K562 (cell line): ENCODE results near the gene PPFIA3. TPM values are rescaled to one million over a fixed set of nuclear protein-coding genes. Genes with fewer than 3 reads are reported as not detected.
A peak's percentile ranks its signal among the peaks of the same experiment; 100 is the strongest.

Experiments
- BMI1 ChIP-seq: fragments of 150-350 bp; IDR thresholded peaks from 2 replicates; pipeline ENCODE4 v1.6.1; 2014; ENCODE audit warnings: low read length
- DLX4 ChIP-seq: fragments of 250-450 bp; sonication (Bioruptor Pico); IDR thresholded peaks from 2 replicates; pipeline ENCODE4 v1.6.1; 2021; ENCODE audit warnings: mild to moderate bottlenecking
- GABPB2 ChIP-seq: fragments of 250-450 bp; sonication (Bioruptor Pico); conservative IDR thresholded peaks from 2 replicates; pipeline ENCODE4 v1.5.1; 2021; ENCODE audit warnings: mild to moderate bottlenecking
- GATAD2A ChIP-seq: fragments of 450-650 bp; IDR thresholded peaks from 2 replicates; pipeline ENCODE4 v1.6.1; 2017
- MAFK ChIP-seq: IDR thresholded peaks from 2 replicates; pipeline ENCODE4 v1.6.1; 2011; ENCODE audit warnings: low read length, improper control_type of control experiment
- OTX1 ChIP-seq: fragments of 450-650 bp; formaldehyde crosslinking; IDR thresholded peaks from 2 replicates; pipeline ENCODE4 v1.4.0; 2022; ENCODE audit warnings: mild to moderate bottlenecking
- UBTF ChIP-seq, 2 experiments: IDR thresholded peaks; 2 replicates each; pipeline ENCODE4 v1.6.1; 2012; ENCODE audit warnings: improper control_type of control experiment in 2 of 2, low read depth in 2 of 2, low read length in 2 of 2, borderline replicate concordance in 1 of 2
- ZNF280B ChIP-seq: fragments of 250-450 bp; sonication (Bioruptor Pico); IDR thresholded peaks from 2 replicates; pipeline ENCODE4 v1.5.1; 2021; ENCODE audit warnings: mild to moderate bottlenecking
- polyA plus RNA-seq, 8 experiments: library from polyadenylated mRNA; depleted of rRNA in 4 of 8; stranded (reverse) in 5 of 8; unstranded in 3 of 8; fragments of >200 nt; fragmentation: Nextera tagmentation in 2 of 8; fragmentation: Illumina TruSeq in 1 of 8; extraction: Ambion mirVana in 2 of 8; extraction: Trizol in 1 of 8; gene quantifications; 2 replicates each; pipeline versions ENCODE4 v1.2.1 to v1.2.3, GENCODE V29; 2011 to 2014; ENCODE audit warnings: inconsistent platforms in 1 of 8, missing spikeins in 1 of 8
- total RNA-seq, 7 experiments: library from RNA; depleted of rRNA in 6 of 7; stranded (reverse); fragments of >200 nt in 6 of 7; fragmentation: Illumina TruSeq in 2 of 7; extraction: Trizol in 2 of 7; gene quantifications; 2 replicates each; pipeline versions ENCODE4 v1.2.1 to v1.2.3, GENCODE V29; 2011 to 2021; ENCODE audit warnings: low replicate concordance in 1 of 7
- TF ChIP-seq, protein P1 (sequence below): sonication (generic); formaldehyde crosslinking; IDR thresholded peaks from 2 replicates; pipeline ENCODE4 v1.8.1; 2023; ENCODE audit warnings: mild to moderate bottlenecking, missing genetic modification reagents
- TF ChIP-seq, protein P2 (sequence below), 2 experiments: fragments of 250-450 bp in 1 of 2; fragments of 450-650 bp in 1 of 2; sonication (Bioruptor Pico) in 1 of 2; IDR thresholded peaks; 2 replicates each; pipeline versions ENCODE4 v1.6.1 to v1.8.0; 2016 to 2021; ENCODE audit warnings: mild to moderate bottlenecking in 2 of 2, moderate library complexity in 2 of 2, missing compliant biosample characterization in 1 of 2, missing genetic modification characterization in 1 of 2

The PPFIA3 gene
- total and polyA plus RNA-seq, 9 of the 15 experiments (the other 6 are each of a cell fraction or from before 2014, with no cell fraction given) = 0.10 to 53.0 (median 17.6) TPM

DNA sequence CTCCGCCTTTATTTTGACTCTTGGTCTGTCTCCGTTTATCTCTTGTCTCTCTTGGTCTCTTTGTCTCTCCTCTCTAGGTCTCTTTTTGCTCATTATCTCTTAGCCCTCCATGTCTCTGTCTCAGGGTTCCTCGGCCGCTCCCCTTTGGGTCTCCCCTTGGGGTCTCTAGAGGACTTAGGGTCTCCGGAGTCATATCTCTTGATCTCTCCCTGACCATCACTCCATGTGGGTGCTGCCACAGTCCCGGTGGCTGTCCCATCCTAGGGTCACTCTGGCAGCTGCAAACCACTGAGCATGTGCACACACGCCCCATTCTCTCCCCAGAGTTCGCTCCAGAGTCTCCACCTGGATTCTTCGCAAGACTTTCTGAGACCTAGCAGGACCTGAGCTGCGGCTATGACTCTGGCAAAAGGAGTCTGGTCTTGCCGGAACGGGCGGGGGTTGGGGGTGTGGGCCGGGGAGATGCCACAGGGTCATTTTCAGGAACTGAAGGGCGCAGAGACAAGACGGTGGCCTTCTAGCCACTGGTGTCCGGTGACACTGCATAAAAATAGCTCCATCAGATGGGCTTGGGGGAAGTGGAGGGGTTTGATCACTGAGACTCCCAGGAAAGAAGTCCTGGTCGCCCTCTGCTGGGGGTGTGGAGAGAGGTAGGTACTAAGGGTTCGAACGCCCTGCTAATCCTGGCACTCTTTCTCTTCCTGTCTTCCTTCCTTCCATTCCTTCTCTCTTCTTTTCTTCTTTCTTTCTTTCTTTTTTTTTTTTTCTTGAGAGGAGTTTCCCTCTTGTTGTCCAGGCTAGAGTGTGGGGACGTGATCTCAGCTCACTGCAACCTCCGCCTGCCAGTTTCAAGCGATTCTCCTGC, 45.6 kb upstream of the PPFIA3 start (continued):
- TF ChIP-seq UBTF (IDR thresholded peaks at IDR 0.05; ENCODE audit: borderline replicate concordance in 1 of 2, low read depth in 2 of 2, low read length in 2 of 2) (0 out of 4 replicates have a peak, but pooled peaks of 1 of the 2 experiments have one; percentile 14), ZNF280B (CRISPR knock-in tag) (no peak), MAFK (peak; percentile 54; the same call in 1 of the 2 replicates), DLX4 (no peak), OTX1 (CRISPR knock-in tag) (no peak), GABPB2 (CRISPR knock-in tag) (no peak), BMI1 (no peak), GATAD2A (no peak)
- TF ChIP-seq, protein P1, sequence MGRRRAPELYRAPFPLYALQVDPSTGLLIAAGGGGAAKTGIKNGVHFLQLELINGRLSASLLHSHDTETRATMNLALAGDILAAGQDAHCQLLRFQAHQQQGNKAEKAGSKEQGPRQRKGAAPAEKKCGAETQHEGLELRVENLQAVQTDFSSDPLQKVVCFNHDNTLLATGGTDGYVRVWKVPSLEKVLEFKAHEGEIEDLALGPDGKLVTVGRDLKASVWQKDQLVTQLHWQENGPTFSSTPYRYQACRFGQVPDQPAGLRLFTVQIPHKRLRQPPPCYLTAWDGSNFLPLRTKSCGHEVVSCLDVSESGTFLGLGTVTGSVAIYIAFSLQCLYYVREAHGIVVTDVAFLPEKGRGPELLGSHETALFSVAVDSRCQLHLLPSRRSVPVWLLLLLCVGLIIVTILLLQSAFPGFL (CRISPR knock-in tag) = no peak
- TF ChIP-seq, protein P2, sequence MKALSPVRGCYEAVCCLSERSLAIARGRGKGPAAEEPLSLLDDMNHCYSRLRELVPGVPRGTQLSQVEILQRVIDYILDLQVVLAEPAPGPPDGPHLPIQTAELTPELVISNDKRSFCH (CRISPR knock-in tag; IDR thresholded peaks at IDR 0.05) = no peak
- TF ChIP-seq, protein P2 (tag; IDR thresholded peaks at IDR 0.05) = no peak
